ENCODE results near the gene VSX2.

The VSX2 gene

GRCh38 chr14:74302634-74303569 is 63.7 kb downstream of the VSX2 start, which contains the start of gene ABCD4:
Gene ABCD4, minus strand, starts transcription at chr14:74302934. Its CDS starts 22 bp downstream, at chr14:74302912.
- DNase-seq (ENCODE audit: low read depth) = peak; percentile 80

- DNase-seq (ENCODE audit: low read depth) = no peak
Measured at GRCh38 chr14:74308695-74309094, 69.4 kb downstream of the VSX2 start.

DNA sequence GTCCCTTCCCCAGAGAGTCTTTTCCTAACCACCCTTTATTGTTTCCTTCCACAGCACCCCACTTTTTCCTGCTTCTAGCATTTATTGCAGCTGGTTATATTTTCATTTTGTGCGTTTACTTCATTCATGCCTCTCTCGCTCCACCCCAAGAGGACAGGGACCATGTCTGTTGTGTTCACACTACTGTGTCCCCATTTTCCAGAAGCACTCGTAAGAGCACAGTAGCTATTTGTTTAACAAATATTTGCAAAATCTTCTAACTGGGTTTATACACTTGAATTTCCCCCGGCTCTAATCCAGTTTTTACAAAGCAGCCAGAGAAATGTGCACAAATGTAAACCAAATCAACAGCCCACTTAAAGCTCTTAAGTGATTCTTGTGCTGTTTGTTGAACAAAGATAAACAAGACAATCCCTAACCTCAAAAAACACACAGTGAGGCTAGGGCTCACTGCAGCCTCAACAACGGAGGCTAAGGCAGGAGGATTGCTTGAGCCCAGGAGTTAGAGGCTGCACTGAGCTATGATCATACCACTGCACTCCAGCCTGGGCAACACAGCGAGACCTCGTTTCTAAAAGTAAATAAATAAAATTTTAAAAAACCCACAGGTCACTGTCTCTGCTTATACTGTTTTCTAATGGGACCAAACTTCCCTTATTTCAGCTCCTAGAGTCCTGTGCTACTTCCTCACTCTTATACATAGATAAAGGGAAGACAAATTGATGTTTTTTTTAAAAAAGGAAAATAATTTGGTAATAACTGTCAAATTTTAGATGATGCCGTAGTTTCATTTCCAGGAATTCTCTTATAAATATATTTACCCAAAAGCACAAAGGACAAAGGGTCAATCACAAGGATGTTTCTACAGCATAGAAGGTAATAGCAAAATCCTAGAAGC is 70.1 kb downstream of the VSX2 start:
- no peak for DNase-seq (ENCODE audit: low read depth)

DNA sequence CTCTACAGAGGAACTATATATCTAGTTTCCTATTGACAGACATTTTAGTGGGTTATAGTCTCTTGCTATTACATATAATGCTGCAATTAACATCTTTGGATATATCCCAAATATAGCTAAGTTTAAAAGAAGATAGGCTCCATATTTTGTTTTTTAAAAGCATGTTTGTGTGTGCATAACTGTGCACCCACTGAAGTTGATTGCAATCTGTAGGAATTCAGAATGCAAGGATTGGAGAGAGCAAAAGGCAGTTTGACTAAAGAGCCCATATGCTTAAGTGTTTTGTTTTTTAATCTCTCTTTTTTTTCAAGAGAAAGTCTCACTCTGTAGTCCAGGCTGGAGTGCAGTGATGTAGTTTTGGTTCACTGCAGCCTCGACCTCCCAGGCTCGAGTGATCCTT is 72.9 kb downstream of the VSX2 start:
- DNase-seq (ENCODE audit: low read depth) = no peak

All from GM04504 (cell line).